Measurements from ENCODE around the gene CD180.

GRCh38 chr5:67214036-67214435, 17.4 kb upstream of the CD180 start:
- TF ChIP-seq POLR2A (IDR thresholded peaks at IDR 0.05) (no peak), CTCF (IDR thresholded peaks at IDR 0.05) (no peak)
